GM19455 (cell line): Measurements from ENCODE around the gene SCD5.

Source experiments
- ATAC-seq: cut with Tn5 transposase; IDR thresholded peaks from one replicate; pipeline ENCODE4 v1.9.1; 2021; ENCODE audit not compliant: unreplicated experiment

Gene SCD5

GRCh38 chr4:82694892-82695291, 103.7 kb downstream of the SCD5 start:
- no peak for ATAC-seq

GRCh38 chr4:82694046-82694445, 104.5 kb downstream of the SCD5 start:
- ATAC-seq = no peak

- no peak for ATAC-seq
Measured at GRCh38 chr4:82692101-82692780, 106.4 kb downstream of the SCD5 start.

- ATAC-seq = no peak
Measured at GRCh38 chr4:82691431-82691830, 107.2 kb downstream of the SCD5 start.

GRCh38 chr4:82688091-82688795, 110.4 kb downstream of the SCD5 start:
- no peak for ATAC-seq

- no peak for ATAC-seq
Measured at GRCh38 chr4:82687531-82687930, 111.1 kb downstream of the SCD5 start.

GRCh38 chr4:82681754-82682153, 116.8 kb downstream of the SCD5 start:
- no peak for ATAC-seq

GRCh38 chr4:82680834-82681233, 117.8 kb downstream of the SCD5 start:
- no peak for ATAC-seq

GRCh38 chr4:82679531-82679930, 119.1 kb downstream of the SCD5 start:
- no peak for ATAC-seq

GRCh38 chr4:82678051-82678450, 120.5 kb downstream of the SCD5 start:
- ATAC-seq = no peak

GRCh38 chr4:82677327-82677726, 121.3 kb downstream of the SCD5 start:
- ATAC-seq = no peak

- no peak for ATAC-seq
Measured at GRCh38 chr4:82667761-82668480, 130.7 kb downstream of the SCD5 start.

- ATAC-seq = no peak
Measured at GRCh38 chr4:82666970-82667665, 131.5 kb downstream of the SCD5 start.

- no peak for ATAC-seq
Measured at GRCh38 chr4:82661181-82661992, 137.2 kb downstream of the SCD5 start.

- no peak for ATAC-seq
Measured at GRCh38 chr4:82652062-82652461, 146.5 kb downstream of the SCD5 start.

GRCh38 chr4:82650868-82651267, 147.7 kb downstream of the SCD5 start:
- no peak for ATAC-seq

- no peak for ATAC-seq
Measured at GRCh38 chr4:82648356-82648755, 150.2 kb downstream of the SCD5 start.

- no peak for ATAC-seq
Measured at GRCh38 chr4:82645936-82646565, 152.5 kb downstream of the SCD5 start.

- ATAC-seq = no peak
Measured at GRCh38 chr4:82644734-82645126, 153.9 kb downstream of the SCD5 start.
